Pancreas (tissue), 10 donors: ENCODE measurements around the gene IFI44L. TPM values are rescaled to one million over a fixed set of nuclear protein-coding genes. Genes with fewer than 3 reads are reported as not detected.
A peak's percentile ranks its signal among the peaks of the same experiment; 100 is the strongest.

ENCODE experiments used
- ATAC-seq, 4 donors: fragments of 200-7000 bp; cut with Tn5 transposase; one replicate each; pipeline versions ENCODE4 v1.8.0 to v1.9.1; 2020; ENCODE audit warnings: mild to moderate bottlenecking in 4 of 4, moderate library complexity in 4 of 4
- DNase-seq, 6 donors: peaks; one replicate each; pipeline ENCODE4 v3.0.0-alpha.2; 2020
- FAIRE-seq: peaks from 2 replicates; lab custom pipeline; 2012; peaks lifted over from hg19 to GRCh38; lab: Jason Lieb, UNC
- H3K27ac ChIP-seq, 4 donors: fragments of 200-600 bp; sonication (generic); 1 replicate in 3 of 4; 2 replicates in 1 of 4; pipeline versions ENCODE4 v1.5.0 to v1.8.0; 2020
- H3K27me3 ChIP-seq, 4 donors: fragments of 200-600 bp; one replicate each; pipeline ENCODE4 v1.8.0; 2021
- H3K36me3 ChIP-seq, 3 donors: fragments of 200-600 bp; sonication (generic) in 1 of 3; one replicate each; pipeline versions ENCODE4 v1.5.0 to v1.8.0; 2020 to 2021
- H3K4me1 ChIP-seq, 3 donors: fragments of 200-600 bp; one replicate each; pipeline ENCODE4 v1.8.0; 2021
- H3K4me3 ChIP-seq, 4 donors: fragments of 200-600 bp; sonication (generic) in 2 of 4; one replicate each; pipeline versions ENCODE4 v1.5.0 to v1.8.0; 2020 to 2021
- H3K9me3 ChIP-seq, 4 donors: fragments of 200-600 bp; one replicate each; pipeline ENCODE4 v1.8.0; 2021
- WGBS, 2 donors: extraction: QIAGEN DNeasy Blood & Tissue Kit; methylation state at CpG; one replicate each; pipeline ENCODE4 v1.1.7; 2013; 5-methylcytosine and 5-hydroxymethylcytosine counted together
- intact Hi-C, 3 donors: fragments of 100-400 bp; cut with DNase I; formaldehyde crosslinking; loops; one replicate each; pipeline versions ENCODE4 v1.11.1 to v1.14.2; 2022
- polyA plus RNA-seq, 2 donors: library from polyadenylated mRNA; stranded (reverse); fragments of 200-250 nt; gene quantifications; one replicate each; pipeline ENCODE4 v1.2.3, GENCODE V29; 2013
- total RNA-seq, 6 donors: library from RNA; stranded (reverse); fragmentation: NEBNext Ultra II Directional in 4 of 6; extraction: Animal tissue kit (Norgen Biotek cat#: 25700) in 4 of 6; gene quantifications; one replicate each; pipeline versions ENCODE4 v1.2.1 to v1.2.4, GENCODE V29; 2021 to 2023
- TF ChIP-seq, protein P1 (sequence below), 4 donors: fragments of 200-600 bp; sonication (generic) in 3 of 4; IDR thresholded peaks; one replicate each; pipeline versions ENCODE4 v1.5.0 to v1.8.0; 2021; ENCODE audit warnings: antibody characterized with exemption in 4 of 4
- donor health status: healthy with polysubstance abuse.
- donor health status: DM: no; HTN: no; CAD: no; lungs with moderate emphysema.
- donor health status: DM: no; HTN: no; CAD: no.
- donor health status: control.
- donor health status: control.
- donor health status: Bipolar disorder and iron deficiency.
- donor health status: DM: yes; HTN: yes; CAD: no.
- donor health status: DM: no; HTN: no; CAD: no.
- donor health status: DM: no; HTN: no; CAD: no.
- donor health status: DM: yes; HTN: yes; CAD: no.

Gene IFI44L
- total and polyA plus RNA-seq, 8 donors: 0.38 to 3.9 (median 1.4) TPM

DNA sequence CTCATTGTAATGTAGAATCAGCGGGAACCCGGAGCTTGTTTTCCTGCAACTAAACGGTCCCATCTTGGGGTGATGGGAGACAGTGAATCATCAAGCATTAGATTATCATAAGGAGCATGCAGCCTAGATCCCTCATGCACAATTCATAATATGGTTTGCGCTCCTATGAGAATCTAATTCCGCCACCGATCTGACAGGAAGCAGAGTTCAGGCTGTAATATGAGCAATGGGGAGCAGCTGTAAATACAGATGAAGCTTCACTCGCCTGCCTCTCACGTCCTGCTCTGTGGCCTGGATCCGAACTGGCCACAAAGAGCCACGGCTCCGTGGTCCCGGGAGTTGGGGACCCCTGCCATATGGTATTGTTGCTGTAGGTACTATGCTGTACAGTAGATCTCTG is 31.0 kb downstream of the IFI44L start:
- 78 to 80% methylated on average over 12 of the region's 12 CpGs for WGBS, 2 donors
- Histone ChIP-seq H3K36me3 (no peaks in the 10 kb centered on the region), H3K4me3 (peak overlapping the region in 2 of 4 donors; percentile 31 to 37), H3K27me3 (no peaks in the 10 kb centered on the region), H3K9me3 (no peaks in the 10 kb centered on the region), H3K4me1 (peaks cover 0 to 11% (median 10%) of the 10 kb centered on the region in 3 donors), H3K27ac (no peak overlapping the region)
- FAIRE-seq: no peak
- intact Hi-C loops: no loop called here
- peak in 1 of 6 donors; percentile 33 for DNase-seq
- TF ChIP-seq, protein P1, sequence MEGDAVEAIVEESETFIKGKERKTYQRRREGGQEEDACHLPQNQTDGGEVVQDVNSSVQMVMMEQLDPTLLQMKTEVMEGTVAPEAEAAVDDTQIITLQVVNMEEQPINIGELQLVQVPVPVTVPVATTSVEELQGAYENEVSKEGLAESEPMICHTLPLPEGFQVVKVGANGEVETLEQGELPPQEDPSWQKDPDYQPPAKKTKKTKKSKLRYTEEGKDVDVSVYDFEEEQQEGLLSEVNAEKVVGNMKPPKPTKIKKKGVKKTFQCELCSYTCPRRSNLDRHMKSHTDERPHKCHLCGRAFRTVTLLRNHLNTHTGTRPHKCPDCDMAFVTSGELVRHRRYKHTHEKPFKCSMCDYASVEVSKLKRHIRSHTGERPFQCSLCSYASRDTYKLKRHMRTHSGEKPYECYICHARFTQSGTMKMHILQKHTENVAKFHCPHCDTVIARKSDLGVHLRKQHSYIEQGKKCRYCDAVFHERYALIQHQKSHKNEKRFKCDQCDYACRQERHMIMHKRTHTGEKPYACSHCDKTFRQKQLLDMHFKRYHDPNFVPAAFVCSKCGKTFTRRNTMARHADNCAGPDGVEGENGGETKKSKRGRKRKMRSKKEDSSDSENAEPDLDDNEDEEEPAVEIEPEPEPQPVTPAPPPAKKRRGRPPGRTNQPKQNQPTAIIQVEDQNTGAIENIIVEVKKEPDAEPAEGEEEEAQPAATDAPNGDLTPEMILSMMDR (IDR thresholded peaks at IDR 0.05): no peak
- ATAC-seq: no peak

DNA sequence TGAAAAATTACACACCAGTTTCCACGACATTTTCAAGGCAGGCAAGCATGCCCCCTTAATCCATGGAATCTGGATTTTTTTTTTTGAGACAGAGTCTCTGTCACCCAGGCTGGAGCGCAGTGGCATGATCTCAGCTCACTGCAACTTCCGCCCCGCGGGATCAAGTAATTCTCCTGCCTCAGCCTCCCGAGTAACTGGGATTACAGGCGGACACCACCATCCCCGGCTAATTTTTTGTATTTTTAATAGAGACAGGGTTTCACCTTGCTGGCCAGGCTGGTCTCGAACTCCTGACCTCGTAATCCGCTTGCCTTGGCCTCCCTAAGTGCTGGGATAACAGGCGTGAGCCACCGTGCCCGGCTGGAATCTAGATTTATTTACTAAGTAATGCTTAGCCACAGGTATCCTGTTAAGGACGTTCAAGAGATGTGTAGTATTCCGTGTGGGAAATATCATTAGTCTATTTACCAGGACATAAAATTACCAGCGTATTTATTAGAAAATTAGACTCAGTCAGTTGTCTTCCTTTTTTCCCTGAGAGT is 31.8 kb downstream of the IFI44L start:
- ATAC-seq (no peak), FAIRE-seq (no peak), DNase-seq (no peak)
- Histone ChIP-seq H3K36me3 (no peaks in the 10 kb centered on the region), H3K27me3 (no peaks in the 10 kb centered on the region), H3K4me3 (no peak overlapping the region), H3K4me1 (peaks cover 0 to 11% (median 10%) of the 10 kb centered on the region in 3 donors), H3K27ac (no peak overlapping the region), H3K9me3 (no peaks in the 10 kb centered on the region)
- intact Hi-C loops: no loop called here
- 88 to 89% methylated on average over 17 of the region's 17 CpGs for WGBS, 2 donors
- TF ChIP-seq, protein P1 (IDR thresholded peaks at IDR 0.05): no peak

DNA sequence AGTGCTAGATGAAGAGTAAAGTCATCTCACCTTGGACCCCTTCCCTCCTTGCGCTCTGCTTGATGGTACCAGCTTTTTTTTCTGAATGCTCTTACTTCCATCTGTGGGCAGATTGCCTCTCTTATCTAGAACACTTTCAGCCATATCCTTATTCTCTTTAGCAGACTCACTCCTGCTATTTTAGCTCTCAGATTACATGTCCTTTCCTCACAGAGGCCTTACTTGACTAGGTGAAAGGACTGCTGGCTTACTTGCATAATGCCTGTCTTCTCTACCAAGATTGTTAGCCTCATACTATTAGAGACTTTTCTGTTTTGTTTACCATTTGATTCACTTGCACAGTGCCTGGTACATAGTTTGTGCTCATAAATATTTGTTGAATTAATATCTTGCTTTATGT is 38.7 kb downstream of the IFI44L start:
- 92 to 100% methylated on average over 1 of the region's 1 CpG for WGBS, 2 donors
- DNase-seq (no peak), FAIRE-seq (no peak), ATAC-seq (no peak)
- no peaks in the 10 kb centered on the region for H3K27me3 ChIP-seq
- H3K9me3 ChIP-seq: no peaks in the 10 kb centered on the region
- TF ChIP-seq, protein P1 (IDR thresholded peaks at IDR 0.05): no peak
- H3K4me3 ChIP-seq: no peak overlapping the region
- no peak overlapping the region for H3K27ac ChIP-seq
- no peaks in the 10 kb centered on the region for H3K4me1 ChIP-seq
- intact Hi-C loops: no loop called here
- H3K36me3 ChIP-seq: no peaks in the 10 kb centered on the region

DNA sequence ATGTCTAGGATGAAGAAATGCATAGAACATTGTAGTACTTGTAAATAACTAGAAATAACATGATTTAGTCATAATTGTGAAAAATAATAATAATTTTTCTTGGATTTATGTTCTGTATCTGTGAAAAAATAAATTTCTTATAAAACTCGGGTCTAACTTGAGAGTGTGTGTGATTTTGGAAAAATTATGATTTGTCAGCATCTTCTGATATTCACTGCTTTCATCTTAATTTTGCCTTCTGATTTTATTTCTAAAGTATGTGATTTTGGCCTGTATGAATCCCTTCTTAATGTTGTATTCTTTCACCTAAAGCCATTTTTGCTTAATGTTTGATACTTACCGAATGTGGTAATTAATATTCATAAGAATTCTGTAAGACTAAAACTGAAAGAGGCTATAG is 43.7 kb downstream of the IFI44L start:
- FAIRE-seq (no peak), ATAC-seq (no peak), DNase-seq (no peak)
- Histone ChIP-seq H3K4me1 (no peaks in the 10 kb centered on the region), H3K27ac (no peak overlapping the region), H3K27me3 (no peaks in the 10 kb centered on the region), H3K36me3 (no peaks in the 10 kb centered on the region), H3K9me3 (no peaks in the 10 kb centered on the region), H3K4me3 (no peak overlapping the region)
- intact Hi-C loops: no loop called here
- TF ChIP-seq, protein P1 (IDR thresholded peaks at IDR 0.05): no peak
- 72 to 81% methylated on average over 2 of the region's 2 CpGs for WGBS, 2 donors

DNA sequence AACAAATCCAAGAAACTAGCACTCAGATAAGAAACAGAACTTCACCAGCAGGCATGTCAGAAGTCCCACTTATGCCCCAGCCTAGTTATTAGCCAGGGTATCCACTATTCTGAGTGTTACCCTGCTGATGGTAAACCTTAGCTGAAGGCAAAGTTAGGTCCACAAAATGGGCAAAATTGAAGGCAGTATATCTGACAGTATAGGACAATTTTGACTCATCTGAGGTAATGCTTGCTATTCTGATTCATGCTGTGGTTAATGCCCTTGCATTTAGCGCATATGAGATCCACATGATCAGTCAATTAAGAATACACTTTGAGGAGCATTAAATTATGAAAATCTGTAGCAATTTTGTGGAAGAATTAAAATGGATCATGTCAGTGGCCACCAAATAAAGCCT is 44.5 kb downstream of the IFI44L start:
- no peak for ATAC-seq

More for the DNA sequence above, 44.5 kb downstream of the IFI44L start:
- Histone ChIP-seq H3K9me3 (no peaks in the 10 kb centered on the region), H3K4me1 (no peaks in the 10 kb centered on the region), H3K36me3 (no peaks in the 10 kb centered on the region), H3K27me3 (no peaks in the 10 kb centered on the region), H3K27ac (no peak overlapping the region), H3K4me3 (no peak overlapping the region)
- TF ChIP-seq, protein P1 (IDR thresholded peaks at IDR 0.05): no peak
- DNase-seq: no peak
- FAIRE-seq: no peak
- intact Hi-C loops: no loop called here
- 94 to 95% methylated on average over 1 of the region's 1 CpG for WGBS, 2 donors
